H9 (cell line): ENCODE measurements around the gene FBN1. TPM values are rescaled to one million over a fixed set of nuclear protein-coding genes. Genes with fewer than 3 reads are reported as not detected.

Experiments used
- DNase-seq: peaks from one replicate; pipeline ENCODE4 v3.0.0-alpha.2; 2017
- H2AFZ ChIP-seq: one replicate; pipeline ENCODE4 v1.6.1; 2013; ENCODE audit warnings: mild to moderate bottlenecking, low read length, control low read depth, moderate library complexity
- H2AK5ac ChIP-seq: 2 replicates; pipeline ENCODE4 v1.6.1; 2013; ENCODE audit warnings: low read length, control low read depth, mixed read lengths; ENCODE audit not compliant: insufficient read length
- H2BK120ac ChIP-seq: one replicate; pipeline ENCODE4 v1.6.1; 2013; ENCODE audit warnings: low read depth, mild to moderate bottlenecking, low read length, control low read depth, inconsistent platforms; ENCODE audit not compliant: poor library complexity, severe bottlenecking
- H2BK12ac ChIP-seq: 2 replicates; pipeline ENCODE4 v1.6.1; 2013; ENCODE audit warnings: low read length, control low read depth, mixed read lengths, low read depth; ENCODE audit not compliant: insufficient read length
- H2BK15ac ChIP-seq: 2 replicates; pipeline ENCODE4 v1.6.1; 2013; ENCODE audit warnings: low read depth, low read length, control low read depth
- H2BK20ac ChIP-seq: one replicate; pipeline ENCODE4 v1.6.1; 2013; ENCODE audit warnings: low read depth, mild to moderate bottlenecking, low read length, control low read depth, inconsistent platforms; ENCODE audit not compliant: poor library complexity, severe bottlenecking
- H2BK5ac ChIP-seq: 2 replicates; pipeline ENCODE4 v1.6.1; 2013; ENCODE audit warnings: low read length, control low read depth, mixed read lengths; ENCODE audit not compliant: insufficient read length
- H3K14ac ChIP-seq: 2 replicates; pipeline ENCODE4 v1.6.1; 2013; ENCODE audit warnings: low read length, control low read depth; ENCODE audit not compliant: insufficient read depth
- H3K18ac ChIP-seq: 2 replicates; pipeline ENCODE4 v1.6.1; 2013; ENCODE audit warnings: low read depth, mild to moderate bottlenecking, mixed read lengths, low read length, control low read depth; ENCODE audit not compliant: insufficient read length
- H3K23ac ChIP-seq: 2 replicates; pipeline ENCODE4 v1.6.1; 2013; ENCODE audit warnings: low read length, control low read depth, mixed read lengths, low read depth; ENCODE audit not compliant: insufficient read length
- H3K23me2 ChIP-seq: 2 replicates; pipeline ENCODE4 v1.6.1; 2013; ENCODE audit warnings: low read depth, mild to moderate bottlenecking, mixed read lengths, low read length, control low read depth; ENCODE audit not compliant: insufficient read length, poor library complexity, severe bottlenecking
- H3K27ac ChIP-seq: 2 replicates; pipeline ENCODE4 v1.5.1; 2013; ENCODE audit warnings: low read length, control low read depth, mixed read lengths, low read depth; ENCODE audit not compliant: insufficient read length
- H3K27me3 ChIP-seq: 2 replicates; pipeline ENCODE4 v1.6.1; 2013; ENCODE audit warnings: low read length, control low read depth, inconsistent platforms; ENCODE audit not compliant: insufficient read depth
- H3K4ac ChIP-seq: 2 replicates; pipeline ENCODE4 v1.6.1; 2013; ENCODE audit warnings: low read depth, mild to moderate bottlenecking, control low read depth, inconsistent platforms, low read length, moderate library complexity
- H3K4me1 ChIP-seq: 2 replicates; pipeline ENCODE4 v1.6.1; 2013; ENCODE audit warnings: low read length, control low read depth, inconsistent platforms; ENCODE audit not compliant: insufficient read depth
- H3K4me2 ChIP-seq: 2 replicates; pipeline ENCODE4 v1.6.1; 2013; ENCODE audit warnings: low read length, control low read depth, mixed read lengths; ENCODE audit not compliant: insufficient read length, insufficient read depth
- H3K56ac ChIP-seq: 2 replicates; pipeline ENCODE4 v1.6.1; 2013; ENCODE audit warnings: low read depth, mild to moderate bottlenecking, mixed read lengths, low read length, control low read depth; ENCODE audit not compliant: insufficient read length
- H3K79me1 ChIP-seq: 2 replicates; pipeline ENCODE4 v1.6.1; 2013; ENCODE audit warnings: low read depth, mild to moderate bottlenecking, moderate library complexity, low read length, control low read depth, inconsistent platforms; ENCODE audit not compliant: insufficient read depth, poor library complexity, severe bottlenecking
- H3K79me2 ChIP-seq: 2 replicates; pipeline ENCODE4 v1.6.1; 2013; ENCODE audit warnings: low read length, control low read depth, inconsistent platforms; ENCODE audit not compliant: insufficient read depth
- H3K9ac ChIP-seq: 2 replicates; pipeline ENCODE4 v1.6.1; 2013; ENCODE audit warnings: low read length, control low read depth, mixed read lengths; ENCODE audit not compliant: insufficient read length; ENCODE audit errors: extremely low read depth
- H3K9me3 ChIP-seq: one replicate; pipeline ENCODE4 v1.6.1; 2013; ENCODE audit warnings: low read depth, low read length, inconsistent platforms; ENCODE audit not compliant: control insufficient read depth
- H3T11ph ChIP-seq: one replicate; pipeline ENCODE4 v1.6.1; 2013; ENCODE audit warnings: mild to moderate bottlenecking, low read length, control low read depth, inconsistent platforms
- H4K20me1 ChIP-seq: one replicate; pipeline ENCODE4 v1.6.1; 2013; ENCODE audit not compliant: control insufficient read depth, insufficient read length, insufficient read depth
- H4K5ac ChIP-seq: 2 replicates; pipeline ENCODE4 v1.6.1; 2013; ENCODE audit warnings: low read depth, mild to moderate bottlenecking, mixed read lengths, low read length, control low read depth; ENCODE audit not compliant: insufficient read length
- H4K8ac ChIP-seq: replicated peaks from 2 replicates; pipeline ENCODE4 v1.6.1; 2013; ENCODE audit warnings: low read length, control low read depth, mixed read lengths, low read depth; ENCODE audit not compliant: insufficient read length
- H4K91ac ChIP-seq: 2 replicates; pipeline ENCODE4 v1.6.1; 2013; ENCODE audit warnings: low read depth, mild to moderate bottlenecking, moderate library complexity, mixed read lengths, low read length, control low read depth; ENCODE audit not compliant: insufficient read length
- H3K27ac Mint-ChIP-seq, 3 experiments: 2 replicates in 2 of 3; 3 replicates in 1 of 3; pipeline ENCODE4 v1.8.0; 2020 to 2021; ENCODE audit warnings: mixed read lengths in 3 of 3, mild to moderate bottlenecking in 1 of 3, moderate library complexity in 1 of 3
- H3K27me3 Mint-ChIP-seq: 2 replicates; pipeline ENCODE4 v1.8.0; 2021; ENCODE audit warnings: low read depth, mild to moderate bottlenecking, moderate library complexity, mixed read lengths
- H3K36me3 Mint-ChIP-seq, 3 experiments: 2 replicates in 2 of 3; 3 replicates in 1 of 3; pipeline ENCODE4 v1.8.0; 2020 to 2021; ENCODE audit warnings: low read depth in 3 of 3, mixed read lengths in 3 of 3; ENCODE audit not compliant: insufficient read depth in 1 of 3
- H3K4me1 Mint-ChIP-seq, 2 experiments: 2 replicates each; pipeline ENCODE4 v1.8.0; 2020; ENCODE audit warnings: mixed read lengths in 2 of 2
- H3K4me3 Mint-ChIP-seq, 2 experiments: 2 replicates in 1 of 2; 3 replicates in 1 of 2; pipeline ENCODE4 v1.8.0; 2020 to 2021; ENCODE audit warnings: mild to moderate bottlenecking in 2 of 2, mixed read lengths in 2 of 2, moderate library complexity in 1 of 2
- H3K9me3 Mint-ChIP-seq, 2 experiments: 2 replicates in 1 of 2; 3 replicates in 1 of 2; pipeline ENCODE4 v1.8.0; 2020; ENCODE audit warnings: mild to moderate bottlenecking in 2 of 2, mixed read lengths in 2 of 2, moderate library complexity in 1 of 2
- WGBS: extraction: QIAGEN DNeasy Blood & Tissue Kit; methylation state at CpG from one replicate; pipeline ENCODE4 v1.1.7; 2013; ENCODE audit warnings: missing lambda C conversion rate, low lambda C conversion rate, mixed read lengths; ENCODE audit not compliant: insufficient read length; ENCODE audit errors: extremely low coverage; 5-methylcytosine and 5-hydroxymethylcytosine counted together
- total RNA-seq: library from RNA; stranded (reverse); gene quantifications from 2 replicates; pipeline ENCODE4 v1.2.1, GENCODE V29; 2021
- TF ChIP-seq, protein P1 (sequence below): fragments of 200-600 bp; sonication (generic); conservative IDR thresholded peaks from 3 replicates; pipeline ENCODE4 v1.8.0; 2021; ENCODE audit warnings: antibody characterized with exemption, mild to moderate bottlenecking

FBN1 gene
- total RNA-seq, 1 experiment from 2014 or later: 3.6 TPM

DNA sequence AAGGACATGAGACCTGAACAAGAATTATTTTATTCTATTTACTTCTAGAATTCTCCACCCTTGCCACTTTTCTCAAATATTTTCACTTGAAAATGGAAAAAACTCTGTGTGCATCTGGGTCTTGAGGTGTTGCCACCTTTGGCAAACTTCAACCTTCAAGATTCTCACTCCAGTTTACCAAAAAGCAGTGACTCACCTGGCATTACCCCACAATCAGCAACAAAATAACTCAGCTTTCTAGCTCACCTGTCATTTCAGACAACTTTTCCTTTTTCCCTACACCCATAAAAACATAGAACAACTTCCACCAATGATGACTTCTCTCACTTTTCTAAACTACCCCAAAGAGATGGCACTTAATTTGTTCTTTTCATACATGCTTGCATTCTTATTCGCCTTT, 198.5 kb downstream of the FBN1 start:
- no peak overlapping the region for H3K56ac ChIP-seq
- H2AFZ ChIP-seq: no peak overlapping the region
- no peak overlapping the region for H3K4ac ChIP-seq
- no peak overlapping the region for H3K4me2 ChIP-seq
- H2BK12ac ChIP-seq: no peak overlapping the region
- H3K36me3 Mint-ChIP-seq: no peaks in the 10 kb centered on the region
- H3K79me2 ChIP-seq: no peaks in the 10 kb centered on the region
- no peak overlapping the region for H4K8ac ChIP-seq
- H3T11ph ChIP-seq: no peak overlapping the region
- H3K4me1 Mint-ChIP-seq: no peaks in the 10 kb centered on the region
- no peaks in the 10 kb centered on the region for H3K27me3 ChIP-seq
- H2BK120ac ChIP-seq: no peak overlapping the region
- H2AK5ac ChIP-seq: no peak overlapping the region
- no peak overlapping the region for H3K18ac ChIP-seq
- no peak overlapping the region for H3K27ac ChIP-seq
- H4K20me1 ChIP-seq: no peaks in the 10 kb centered on the region
- no peak overlapping the region for H3K9ac ChIP-seq
- no peak overlapping the region for H4K91ac ChIP-seq
- H3K9me3 ChIP-seq: no peaks in the 10 kb centered on the region
- H3K23ac ChIP-seq: no peak overlapping the region
- no peak overlapping the region for H4K5ac ChIP-seq
- no peaks in the 10 kb centered on the region for H3K27me3 Mint-ChIP-seq
- no peak overlapping the region for H2BK5ac ChIP-seq
- H3K27ac Mint-ChIP-seq: no peak overlapping the region
- TF ChIP-seq, protein P1, sequence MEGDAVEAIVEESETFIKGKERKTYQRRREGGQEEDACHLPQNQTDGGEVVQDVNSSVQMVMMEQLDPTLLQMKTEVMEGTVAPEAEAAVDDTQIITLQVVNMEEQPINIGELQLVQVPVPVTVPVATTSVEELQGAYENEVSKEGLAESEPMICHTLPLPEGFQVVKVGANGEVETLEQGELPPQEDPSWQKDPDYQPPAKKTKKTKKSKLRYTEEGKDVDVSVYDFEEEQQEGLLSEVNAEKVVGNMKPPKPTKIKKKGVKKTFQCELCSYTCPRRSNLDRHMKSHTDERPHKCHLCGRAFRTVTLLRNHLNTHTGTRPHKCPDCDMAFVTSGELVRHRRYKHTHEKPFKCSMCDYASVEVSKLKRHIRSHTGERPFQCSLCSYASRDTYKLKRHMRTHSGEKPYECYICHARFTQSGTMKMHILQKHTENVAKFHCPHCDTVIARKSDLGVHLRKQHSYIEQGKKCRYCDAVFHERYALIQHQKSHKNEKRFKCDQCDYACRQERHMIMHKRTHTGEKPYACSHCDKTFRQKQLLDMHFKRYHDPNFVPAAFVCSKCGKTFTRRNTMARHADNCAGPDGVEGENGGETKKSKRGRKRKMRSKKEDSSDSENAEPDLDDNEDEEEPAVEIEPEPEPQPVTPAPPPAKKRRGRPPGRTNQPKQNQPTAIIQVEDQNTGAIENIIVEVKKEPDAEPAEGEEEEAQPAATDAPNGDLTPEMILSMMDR: no peak
- H3K79me1 ChIP-seq: no peaks in the 10 kb centered on the region
- no peaks in the 10 kb centered on the region for H3K4me1 ChIP-seq
- no peak overlapping the region for H3K4me3 Mint-ChIP-seq
- DNase-seq: no peak
- no peak overlapping the region for H3K14ac ChIP-seq
- no peak overlapping the region for H2BK20ac ChIP-seq
- no CpG with 5 or more reads among the region's 1 CpG for WGBS
- H2BK15ac ChIP-seq: no peak overlapping the region
- no peaks in the 10 kb centered on the region for H3K9me3 Mint-ChIP-seq
- no peaks in the 10 kb centered on the region for H3K23me2 ChIP-seq
